Mesenchymal stem cell (in vitro differentiated cells and primary cell): ENCODE measurements around the gene IGF1R.
A peak's percentile ranks its signal among the peaks of the same experiment; 100 is the strongest.

Source experiments
- DNase-seq: peaks from one replicate; pipeline ENCODE4 v3.0.0-alpha.2; 2013
- H2AFZ ChIP-seq: one replicate; pipeline ENCODE4 v1.6.1; 2013; ENCODE audit warnings: low read depth, mild to moderate bottlenecking, control low read depth, inconsistent platforms, low read length, moderate library complexity
- H2AK5ac ChIP-seq: 2 replicates; pipeline ENCODE4 v1.6.1; 2013; ENCODE audit warnings: low read length, moderate library complexity, mild to moderate bottlenecking, inconsistent platforms; ENCODE audit not compliant: severe bottlenecking
- H2BK120ac ChIP-seq: one replicate; pipeline ENCODE4 v1.6.1; 2013; ENCODE audit warnings: low read depth, mild to moderate bottlenecking, inconsistent platforms, low read length, moderate library complexity
- H2BK12ac ChIP-seq, 2 experiments: one replicate each; pipeline ENCODE4 v1.6.1; 2013; ENCODE audit warnings: inconsistent platforms in 2 of 2, low read length in 2 of 2, mild to moderate bottlenecking in 2 of 2, moderate library complexity in 2 of 2, control low read depth in 1 of 2
- H2BK15ac ChIP-seq: one replicate; pipeline ENCODE4 v1.6.1; 2013; ENCODE audit warnings: mild to moderate bottlenecking, low read depth, inconsistent platforms; ENCODE audit not compliant: poor library complexity, severe bottlenecking
- H2BK5ac ChIP-seq: 2 replicates; pipeline ENCODE4 v1.6.1; 2013; ENCODE audit warnings: low read depth, mild to moderate bottlenecking, low read length, control low read depth, inconsistent platforms; ENCODE audit not compliant: poor library complexity, severe bottlenecking
- H3K14ac ChIP-seq, 2 experiments: one replicate each; pipeline ENCODE4 v1.6.1; 2013; ENCODE audit warnings: inconsistent platforms in 2 of 2, low read length in 2 of 2, control low read depth in 1 of 2, mild to moderate bottlenecking in 1 of 2, moderate library complexity in 1 of 2
- H3K18ac ChIP-seq, 2 experiments: one replicate each; pipeline ENCODE4 v1.6.1; 2013; ENCODE audit warnings: inconsistent platforms in 2 of 2, low read length in 2 of 2, control low read depth in 1 of 2, low read depth in 1 of 2, mild to moderate bottlenecking in 1 of 2
- H3K23ac ChIP-seq, 2 experiments: one replicate each; pipeline ENCODE4 v1.6.1; 2013; ENCODE audit warnings: inconsistent platforms in 2 of 2, low read length in 2 of 2, mild to moderate bottlenecking in 2 of 2, moderate library complexity in 2 of 2, control low read depth in 1 of 2
- H3K27ac ChIP-seq: 2 replicates; pipeline ENCODE4 v1.5.1; 2013; ENCODE audit warnings: mild to moderate bottlenecking, moderate library complexity, low read length, control low read depth, inconsistent platforms; ENCODE audit not compliant: poor library complexity, severe bottlenecking
- H3K27me3 ChIP-seq, 2 experiments: 2 replicates each; pipeline versions ENCODE4 v1.6.1 to v1.7.0; 2013; ENCODE audit warnings: low read length in 2 of 2, mild to moderate bottlenecking in 2 of 2, moderate library complexity in 2 of 2, control low read depth in 1 of 2, inconsistent platforms in 1 of 2; ENCODE audit not compliant: control insufficient read depth in 1 of 2, insufficient read depth in 1 of 2
- H3K36me3 ChIP-seq, 2 experiments: 2 replicates each; pipeline versions ENCODE4 v1.6.1 to v1.7.0; 2013; ENCODE audit warnings: low read length in 2 of 2, control low read depth in 1 of 2, inconsistent platforms in 1 of 2, low read depth in 1 of 2, mild to moderate bottlenecking in 1 of 2; ENCODE audit not compliant: insufficient read depth in 2 of 2, control insufficient read depth in 1 of 2
- H3K4ac ChIP-seq, 2 experiments: one replicate each; pipeline ENCODE4 v1.6.1; 2013; ENCODE audit warnings: inconsistent platforms in 2 of 2, low read length in 2 of 2, mild to moderate bottlenecking in 2 of 2, moderate library complexity in 2 of 2, control low read depth in 1 of 2, low read depth in 1 of 2
- H3K4me1 ChIP-seq: 2 replicates; pipeline ENCODE4 v1.6.1; 2013; ENCODE audit warnings: low read depth, low read length, control low read depth; ENCODE audit not compliant: control insufficient read depth, insufficient read depth
- H3K4me2 ChIP-seq: 2 replicates; pipeline ENCODE4 v1.6.1; 2013; ENCODE audit warnings: low read length, mild to moderate bottlenecking, inconsistent platforms; ENCODE audit not compliant: poor library complexity, severe bottlenecking
- H3K4me3 ChIP-seq, 2 experiments: 2 replicates each; pipeline versions ENCODE4 v1.5.1 to v1.7.0; 2013; ENCODE audit warnings: low read length in 2 of 2, mild to moderate bottlenecking in 2 of 2, control low read depth in 1 of 2, low read depth in 1 of 2; ENCODE audit not compliant: insufficient read depth in 1 of 2
- H3K79me1 ChIP-seq: replicated peaks from 2 replicates; pipeline ENCODE4 v1.6.1; 2013; ENCODE audit warnings: mild to moderate bottlenecking, control low read depth, low read length, inconsistent platforms; ENCODE audit not compliant: poor library complexity, severe bottlenecking
- H3K9ac ChIP-seq: 2 replicates; pipeline ENCODE4 v1.7.0; 2013; ENCODE audit warnings: mild to moderate bottlenecking, low read length, moderate library complexity
- H3K9me3 ChIP-seq: 2 replicates; pipeline ENCODE4 v1.7.0; 2013; ENCODE audit warnings: mild to moderate bottlenecking, low read length; ENCODE audit not compliant: control insufficient read depth
- H4K8ac ChIP-seq: one replicate; pipeline ENCODE4 v1.6.1; 2013; ENCODE audit warnings: inconsistent platforms, mild to moderate bottlenecking, low read length, moderate library complexity
- H4K91ac ChIP-seq: one replicate; pipeline ENCODE4 v1.6.1; 2013; ENCODE audit warnings: mild to moderate bottlenecking, low read length, inconsistent platforms
- WGBS: methylation state at CpG from one replicate; pipeline ENCODE4 v1.1.7; 2013; ENCODE audit warnings: mixed read lengths; 5-methylcytosine and 5-hydroxymethylcytosine counted together

Gene IGF1R

DNA sequence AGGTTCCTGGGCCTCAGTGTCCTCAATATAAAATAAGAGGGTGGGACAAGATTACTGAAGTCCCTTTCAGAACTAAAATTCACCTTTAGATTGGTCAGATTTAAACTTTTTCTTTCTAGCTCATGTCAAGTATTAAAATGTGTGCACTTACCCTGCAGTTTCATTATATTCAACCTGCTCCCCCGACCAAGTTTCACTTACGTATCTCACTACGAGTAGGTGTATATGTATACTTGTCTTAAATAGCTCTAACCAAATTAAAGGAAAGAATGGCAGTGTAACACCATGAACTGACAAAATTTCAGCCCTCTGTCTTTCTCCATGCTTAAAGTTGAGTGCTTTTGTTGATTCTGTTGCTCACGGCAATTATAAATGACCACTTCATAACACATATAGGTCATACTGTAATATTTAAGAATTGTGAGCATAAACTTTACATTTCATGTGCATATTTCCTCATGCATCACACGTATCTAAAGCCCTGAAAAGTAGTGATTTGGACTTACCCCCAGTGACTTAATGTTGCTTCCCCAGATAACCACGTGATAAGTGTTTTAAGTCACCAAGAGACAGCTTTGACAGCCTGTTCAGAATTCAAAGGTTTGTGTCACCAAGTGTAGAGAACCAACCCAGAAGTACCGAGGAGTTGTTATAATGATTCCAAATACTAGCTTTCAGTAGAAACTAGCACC lies 289.2 kb downstream of the IGF1R start:
- Histone ChIP-seq H3K23ac (no peak overlapping the region), H3K4ac (no peak overlapping the region)
- no peak for DNase-seq

DNA sequence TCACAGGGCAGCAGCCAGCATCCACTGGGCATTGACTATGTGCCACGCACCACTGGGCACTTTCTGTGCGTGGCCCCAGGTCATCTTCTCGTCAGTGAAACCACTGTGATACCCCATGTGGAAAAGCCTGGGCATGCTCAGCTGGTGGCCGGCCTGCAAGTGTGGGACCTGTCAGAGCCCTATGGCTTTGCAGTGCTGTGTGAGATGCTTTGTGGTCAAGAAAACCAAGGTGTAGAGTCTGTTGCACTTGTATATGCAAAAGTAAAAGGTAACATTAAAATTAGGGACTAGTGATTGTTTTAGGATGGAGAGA lies 289.7 kb downstream of the IGF1R start:
- H3K79me1 ChIP-seq, result peaks cover 4% of the 10 kb centered on the region
- 91% methylated on average over 4 of the region's 4 CpGs for WGBS
- no peak overlapping the region for H3K9ac ChIP-seq
- no peak overlapping the region for H2BK15ac ChIP-seq
- H3K4me1 ChIP-seq, result peaks cover 2% of the 10 kb centered on the region
- no peak overlapping the region for H3K27ac ChIP-seq
- H2AK5ac ChIP-seq, result no peak overlapping the region
- no peak overlapping the region for H3K4me2 ChIP-seq
- no peak overlapping the region for H2BK5ac ChIP-seq
- H3K9me3 ChIP-seq, result no peaks in the 10 kb centered on the region
- H2BK120ac ChIP-seq, result no peak overlapping the region
- H2BK12ac ChIP-seq, result no peak overlapping the region
- peaks cover 60 to 87% of the 10 kb centered on the region in 2 experiments for H3K36me3 ChIP-seq
- no peak overlapping the region for H3K4ac ChIP-seq
- H3K23ac ChIP-seq, result no peak overlapping the region
- no peaks in the 10 kb centered on the region for H3K27me3 ChIP-seq
- no peak for DNase-seq
- H2AFZ ChIP-seq, result no peak overlapping the region
- no peak overlapping the region for H3K18ac ChIP-seq
- H3K14ac ChIP-seq, result no peak overlapping the region
- no peak overlapping the region for H4K8ac ChIP-seq
- H3K4me3 ChIP-seq, result peak overlapping the region in 1 of 2 experiments; percentile 7
- H4K91ac ChIP-seq, result no peak overlapping the region

More for the DNA sequence above, 289.2 kb downstream of the IGF1R start:
- H3K9me3 ChIP-seq, result no peaks in the 10 kb centered on the region
- H3K4me2 ChIP-seq, result no peak overlapping the region
- H3K4me1 ChIP-seq, result peaks cover 2% of the 10 kb centered on the region
- H3K27ac ChIP-seq, result no peak overlapping the region
- H3K79me1 ChIP-seq, result peaks cover 4% of the 10 kb centered on the region
- no peak overlapping the region for H2AFZ ChIP-seq
- no peak overlapping the region for H4K91ac ChIP-seq
- H3K14ac ChIP-seq, result no peak overlapping the region
- WGBS, result 98% methylated on average over 4 of the region's 7 CpGs
- no peak overlapping the region for H2BK15ac ChIP-seq
- no peak overlapping the region for H3K9ac ChIP-seq
- no peak overlapping the region for H4K8ac ChIP-seq
- no peak overlapping the region for H3K4me3 ChIP-seq
- peaks cover 58 to 87% of the 10 kb centered on the region in 2 experiments for H3K36me3 ChIP-seq
- no peak overlapping the region for H2BK120ac ChIP-seq
- no peaks in the 10 kb centered on the region for H3K27me3 ChIP-seq
- H2BK12ac ChIP-seq, result no peak overlapping the region
- H3K18ac ChIP-seq, result no peak overlapping the region
- H2AK5ac ChIP-seq, result no peak overlapping the region
- no peak overlapping the region for H2BK5ac ChIP-seq

DNA sequence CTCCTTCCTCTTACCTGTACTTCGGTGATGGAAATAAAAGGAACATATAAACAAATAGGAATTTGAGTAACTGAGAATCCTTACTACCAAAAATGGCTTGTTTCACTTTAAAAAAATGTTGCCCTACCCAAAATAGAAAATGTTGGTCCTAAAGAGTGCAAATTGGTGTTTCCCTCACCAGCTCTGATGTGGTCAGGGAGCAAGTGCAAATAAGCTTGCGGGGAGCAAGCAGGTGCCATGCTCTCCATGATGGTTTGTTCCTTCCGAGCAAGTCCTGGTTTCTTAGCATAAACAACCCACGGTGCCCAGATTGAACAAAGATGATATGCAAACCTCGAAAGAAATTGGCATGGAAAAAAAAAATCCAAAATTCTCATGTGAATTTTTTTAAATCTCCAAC lies 290.5 kb downstream of the IGF1R start:
- WGBS, result 98% methylated on average over 4 of the region's 5 CpGs
- no peak overlapping the region for H3K14ac ChIP-seq

DNA sequence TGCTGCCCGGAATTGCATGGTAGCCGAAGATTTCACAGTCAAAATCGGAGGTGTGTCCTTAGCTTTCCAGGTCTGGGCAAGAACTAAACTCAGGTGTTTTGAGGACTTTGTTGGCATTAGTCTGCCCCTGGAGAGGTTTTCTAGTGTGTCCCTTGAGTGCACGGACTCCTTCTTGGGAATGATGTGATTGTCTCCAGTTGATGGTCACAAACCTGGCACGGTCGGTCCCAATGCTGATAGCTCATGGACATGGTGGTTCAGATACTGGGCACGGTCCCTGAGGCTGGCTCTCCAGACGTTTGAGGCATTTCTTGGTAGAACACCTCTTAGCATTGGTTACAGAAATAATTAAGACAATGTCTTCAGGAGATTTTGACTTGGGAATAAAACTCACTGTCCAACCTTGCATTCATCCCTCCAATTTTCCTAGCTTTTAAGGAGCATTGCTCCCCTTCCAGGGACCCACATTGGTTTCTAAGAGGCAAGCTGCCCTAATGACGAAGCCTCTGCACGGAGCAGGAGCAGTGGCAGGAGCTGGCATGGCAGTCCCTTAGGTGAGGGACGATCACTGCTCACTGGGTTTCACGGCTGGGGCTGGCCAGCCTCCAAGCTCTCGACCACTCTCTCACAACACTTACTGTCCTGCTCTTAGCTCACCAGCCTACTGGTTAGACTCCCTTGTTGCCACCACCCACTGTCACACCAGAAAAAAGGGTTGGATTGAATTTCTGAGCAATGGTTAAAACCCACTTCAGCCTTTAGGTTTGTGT lies 291.2 kb downstream of the IGF1R start:
- Histone ChIP-seq H2BK120ac (no peak overlapping the region), H3K4me2 (no peak overlapping the region), H4K91ac (no peak overlapping the region), H2BK5ac (no peak overlapping the region), H3K9ac (no peak overlapping the region), H3K9me3 (no peaks in the 10 kb centered on the region), H3K4ac (no peak overlapping the region), H2BK12ac (no peak overlapping the region), H2BK15ac (no peak overlapping the region), H3K4me3 (no peak overlapping the region), H3K18ac (no peak overlapping the region), H3K27me3 (no peaks in the 10 kb centered on the region), H3K4me1 (peaks cover 2% of the 10 kb centered on the region), H2AFZ (no peak overlapping the region), H3K79me1 (peaks cover 4% of the 10 kb centered on the region), H3K27ac (no peak overlapping the region), H3K14ac (no peak overlapping the region), H2AK5ac (no peak overlapping the region), H4K8ac (no peak overlapping the region), H3K23ac (no peak overlapping the region), H3K36me3 (peaks cover 63 to 87% of the 10 kb centered on the region in 2 experiments)
- no peak for DNase-seq
- WGBS, result 88% methylated on average over 12 of the region's 13 CpGs

More for the DNA sequence above, 290.5 kb downstream of the IGF1R start:
- H4K91ac ChIP-seq, result no peak overlapping the region
- H2BK12ac ChIP-seq, result no peak overlapping the region
- H3K4me1 ChIP-seq, result peaks cover 2% of the 10 kb centered on the region
- no peak overlapping the region for H2AK5ac ChIP-seq
- no peak for DNase-seq
- no peak overlapping the region for H3K23ac ChIP-seq
- H3K27me3 ChIP-seq, result no peaks in the 10 kb centered on the region
- H3K9me3 ChIP-seq, result no peaks in the 10 kb centered on the region
- no peak overlapping the region for H2BK15ac ChIP-seq
- no peak overlapping the region for H4K8ac ChIP-seq
- no peak overlapping the region for H3K9ac ChIP-seq
- H3K79me1 ChIP-seq, result peaks cover 4% of the 10 kb centered on the region
- H3K27ac ChIP-seq, result no peak overlapping the region
- H3K4ac ChIP-seq, result no peak overlapping the region
- H2BK5ac ChIP-seq, result no peak overlapping the region
- H3K18ac ChIP-seq, result no peak overlapping the region
- no peak overlapping the region for H2BK120ac ChIP-seq
- no peak overlapping the region for H3K4me2 ChIP-seq
- H3K4me3 ChIP-seq, result no peak overlapping the region
- peaks cover 63 to 86% of the 10 kb centered on the region in 2 experiments for H3K36me3 ChIP-seq
- H2AFZ ChIP-seq, result no peak overlapping the region
